GM18868 (cell line): ENCODE measurements around the gene MEOX2.

Source experiments
- ATAC-seq: cut with Tn5 transposase; IDR thresholded peaks from one replicate; pipeline ENCODE4 v1.9.1; 2021; ENCODE audit warnings: mild to moderate bottlenecking, moderate library complexity; ENCODE audit not compliant: unreplicated experiment

Gene MEOX2

GRCh38 chr7:15618275-15618674 lies 68.2 kb downstream of the MEOX2 start:
- no peak for ATAC-seq

GRCh38 chr7:15612205-15612604 lies 74.3 kb downstream of the MEOX2 start:
- ATAC-seq, result no peak

GRCh38 chr7:15610503-15610902 lies 76.0 kb downstream of the MEOX2 start:
- ATAC-seq, result no peak

- no peak for ATAC-seq
Measured at GRCh38 chr7:15609287-15609686, 77.2 kb downstream of the MEOX2 start.

GRCh38 chr7:15607529-15608210 lies 78.8 kb downstream of the MEOX2 start:
- no peak for ATAC-seq

GRCh38 chr7:15606561-15606960 lies 79.9 kb downstream of the MEOX2 start:
- ATAC-seq, result no peak

- ATAC-seq, result no peak
Measured at GRCh38 chr7:15604166-15604565, 82.3 kb downstream of the MEOX2 start.

GRCh38 chr7:15603124-15603523 lies 83.4 kb downstream of the MEOX2 start:
- no peak for ATAC-seq

GRCh38 chr7:15602236-15602635 lies 84.2 kb downstream of the MEOX2 start:
- no peak for ATAC-seq

GRCh38 chr7:15601175-15601574 lies 85.3 kb downstream of the MEOX2 start:
- ATAC-seq, result no peak

GRCh38 chr7:15600298-15600697 lies 86.2 kb downstream of the MEOX2 start:
- no peak for ATAC-seq

- no peak for ATAC-seq
Measured at GRCh38 chr7:15594461-15594860, 92.0 kb downstream of the MEOX2 start.

GRCh38 chr7:15593382-15593781 lies 93.1 kb downstream of the MEOX2 start:
- no peak for ATAC-seq

- ATAC-seq, result no peak
Measured at GRCh38 chr7:15586266-15586665, 100.2 kb downstream of the MEOX2 start.

GRCh38 chr7:15584575-15584974 lies 101.9 kb downstream of the MEOX2 start:
- ATAC-seq, result no peak

- ATAC-seq, result no peak
Measured at GRCh38 chr7:15582773-15583172, 103.7 kb downstream of the MEOX2 start.

- ATAC-seq, result no peak
Measured at GRCh38 chr7:15581352-15581951, 105.0 kb downstream of the MEOX2 start.

- no peak for ATAC-seq
Measured at GRCh38 chr7:15580604-15581351, 105.7 kb downstream of the MEOX2 start.

- no peak for ATAC-seq
Measured at GRCh38 chr7:15577600-15577999, 108.9 kb downstream of the MEOX2 start.

GRCh38 chr7:15571301-15571878 lies 115.1 kb downstream of the MEOX2 start:
- no peak for ATAC-seq

GRCh38 chr7:15567652-15568051 lies 118.8 kb downstream of the MEOX2 start:
- no peak for ATAC-seq

- no peak for ATAC-seq
Measured at GRCh38 chr7:15567036-15567435, 119.4 kb downstream of the MEOX2 start.
